MM.1S (cell line): ENCODE results near the gene ZNF618.

Experiments
- DNase-seq: peaks from one replicate; pipeline ENCODE4 v3.0.0-alpha.2; 2015
- H2AFZ ChIP-seq: fragments of 300-600 bp; sonication (generic); 2 replicates; pipeline ENCODE4 v1.6.0; 2016; ENCODE audit warnings: antibody characterized with exemption, low read length
- H3F3A ChIP-seq: fragments of 300-600 bp; sonication (generic); 2 replicates; pipeline ENCODE4 v1.6.1; 2016; ENCODE audit warnings: mild to moderate bottlenecking, antibody characterized with exemption, low read length, moderate library complexity, mixed read lengths; ENCODE audit not compliant: insufficient read depth
- H3K27ac ChIP-seq: fragments of 300-600 bp; sonication (generic); 2 replicates; pipeline ENCODE4 v1.5.1; 2016; ENCODE audit warnings: mild to moderate bottlenecking, low read length
- H3K27me3 ChIP-seq: fragments of 300-600 bp; sonication (generic); replicated peaks from 2 replicates; pipeline ENCODE4 v1.6.0; 2016; ENCODE audit warnings: low read length; ENCODE audit not compliant: insufficient read depth
- H3K36me3 ChIP-seq: fragments of 300-600 bp; sonication (generic); replicated peaks from 2 replicates; pipeline ENCODE4 v1.6.1; 2016; ENCODE audit warnings: mild to moderate bottlenecking, low read length, mixed read lengths; ENCODE audit not compliant: insufficient read depth
- H3K4me1 ChIP-seq: fragments of 300-600 bp; sonication (generic); 2 replicates; pipeline ENCODE4 v1.6.1; 2016; ENCODE audit warnings: low read length, mixed read lengths
- H3K4me2 ChIP-seq: fragments of 300-600 bp; sonication (generic); 2 replicates; pipeline ENCODE4 v1.6.0; 2016; ENCODE audit warnings: low read depth, low read length
- H3K4me3 ChIP-seq: fragments of 300-600 bp; sonication (generic); 2 replicates; pipeline ENCODE4 v1.5.1; 2016; ENCODE audit warnings: low read length, mixed read lengths
- H3K79me2 ChIP-seq: fragments of 300-600 bp; sonication (generic); 2 replicates; pipeline ENCODE4 v1.6.1; 2016; ENCODE audit warnings: mixed run types, low read length, mixed read lengths
- H3K9ac ChIP-seq: fragments of 300-600 bp; sonication (generic); 2 replicates; pipeline ENCODE4 v1.6.1; 2016; ENCODE audit warnings: low read length, mixed read lengths
- H3K9me2 ChIP-seq: fragments of 300-600 bp; sonication (generic); replicated peaks from 2 replicates; pipeline ENCODE4 v1.6.1; 2016; ENCODE audit warnings: mild to moderate bottlenecking, low read length, mixed read lengths; ENCODE audit not compliant: insufficient read depth
- H3K9me3 ChIP-seq: fragments of 300-600 bp; sonication (generic); replicated peaks from 2 replicates; pipeline ENCODE4 v1.6.1; 2016; ENCODE audit warnings: mild to moderate bottlenecking, low read length, mixed read lengths; ENCODE audit not compliant: insufficient read depth
- H4K20me1 ChIP-seq: fragments of 300-600 bp; sonication (generic); 2 replicates; pipeline ENCODE4 v1.6.1; 2016; ENCODE audit warnings: mild to moderate bottlenecking, low read length, moderate library complexity, mixed read lengths; ENCODE audit not compliant: insufficient read depth
- CTCF ChIP-seq: fragments of 300-600 bp; sonication (generic); IDR thresholded peaks from 2 replicates; pipeline ENCODE4 v1.5.1; 2016; ENCODE audit warnings: antibody characterized with exemption, low read length, mixed read lengths
- EZH2 ChIP-seq: fragments of 300-600 bp; sonication (generic); optimal IDR thresholded peaks from 2 replicates; pipeline ENCODE3; 2017; ENCODE audit warnings: low read depth, mild to moderate bottlenecking, antibody characterized with exemption, low read length, mixed read lengths
- EZH2phosphoT487 ChIP-seq: fragments of 300-600 bp; sonication (generic); IDR thresholded peaks from 2 replicates; pipeline ENCODE4 v1.6.1; 2018; ENCODE audit warnings: antibody characterized with exemption, low read length

The ZNF618 gene

DNA sequence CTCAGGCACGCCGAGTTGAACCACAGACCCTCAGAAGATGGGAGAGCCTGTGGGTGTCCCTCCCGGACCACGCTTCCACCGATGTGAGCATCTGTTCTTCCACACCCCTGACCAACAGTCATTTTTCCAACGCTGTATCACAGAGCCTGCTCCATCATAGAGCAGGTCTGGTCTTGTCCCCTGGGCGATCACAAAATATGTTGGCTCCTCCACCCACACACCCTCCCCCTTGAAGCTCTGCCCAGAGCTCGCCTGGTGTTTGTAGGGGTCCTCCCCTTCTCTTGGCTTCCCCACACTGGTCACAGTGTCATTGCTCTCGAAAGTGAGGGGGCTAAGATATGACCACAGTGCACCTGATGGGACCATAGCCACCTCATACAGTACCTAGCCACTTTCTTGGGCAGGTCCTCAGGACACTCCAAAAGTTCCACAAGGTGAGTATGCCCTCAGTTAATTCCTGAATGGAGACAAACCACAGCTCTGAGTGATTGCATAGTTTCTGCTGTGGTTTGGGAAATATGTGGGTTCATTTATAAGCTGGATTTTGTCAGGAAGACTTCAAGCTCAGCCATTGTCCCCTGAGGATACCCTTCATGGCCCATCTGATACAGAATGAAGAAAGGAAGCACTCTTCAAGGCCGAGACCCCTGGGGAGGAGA, 3.5 kb upstream of the ZNF618 start:
- H3K27me3 ChIP-seq: peaks cover 9% of the 10 kb centered on the region; the same call in 1 of the 2 replicates
- H2AFZ ChIP-seq: no peak overlapping the region
- TF ChIP-seq EZH2 (no peak), EZH2phosphoT487 (no peak), CTCF (no peak)
- no peaks in the 10 kb centered on the region for H3K9me3 ChIP-seq
- no peaks in the 10 kb centered on the region for H3F3A ChIP-seq
- H3K9ac ChIP-seq: no peak overlapping the region
- no peak for DNase-seq
- no peaks in the 10 kb centered on the region for H4K20me1 ChIP-seq
- H3K27ac ChIP-seq: no peak overlapping the region
- no peaks in the 10 kb centered on the region for H3K9me2 ChIP-seq
- H3K36me3 ChIP-seq: no peaks in the 10 kb centered on the region
- no peaks in the 10 kb centered on the region for H3K4me1 ChIP-seq
- no peak overlapping the region for H3K4me3 ChIP-seq
- no peaks in the 10 kb centered on the region for H3K79me2 ChIP-seq
- H3K4me2 ChIP-seq: no peak overlapping the region

DNA sequence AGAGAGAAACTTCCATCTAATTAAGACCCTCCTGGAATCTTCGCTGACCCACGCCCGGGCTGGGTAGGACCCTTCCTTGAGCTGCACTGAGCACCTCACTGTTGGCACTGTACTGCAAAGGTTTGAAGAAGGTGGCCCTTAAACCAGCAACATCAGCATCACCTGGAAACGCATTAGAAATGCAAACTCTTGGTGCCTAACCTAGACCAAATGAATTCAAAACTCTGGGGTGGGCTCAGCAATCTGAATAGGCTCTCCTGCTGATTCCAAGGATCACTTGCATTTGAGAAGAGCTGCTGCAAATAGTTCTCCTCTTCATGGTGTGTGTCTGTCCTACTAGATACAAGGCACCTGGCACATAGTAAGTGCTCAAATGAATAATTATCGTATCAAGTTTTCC, 2.7 kb upstream of the ZNF618 start:
- no peak for DNase-seq
- Histone ChIP-seq H3K36me3 (no peaks in the 10 kb centered on the region), H3K9ac (no peak overlapping the region), H3K4me3 (no peak overlapping the region), H3K79me2 (no peaks in the 10 kb centered on the region), H2AFZ (no peak overlapping the region), H4K20me1 (no peaks in the 10 kb centered on the region), H3K4me2 (no peak overlapping the region), H3K27ac (no peak overlapping the region), H3F3A (no peaks in the 10 kb centered on the region), H3K9me2 (no peaks in the 10 kb centered on the region), H3K4me1 (no peaks in the 10 kb centered on the region), H3K27me3 (peaks cover 9% of the 10 kb centered on the region; the same call in 1 of the 2 replicates), H3K9me3 (no peaks in the 10 kb centered on the region)
- no peak for TF ChIP-seq EZH2
- TF ChIP-seq CTCF: no peak
- TF ChIP-seq EZH2phosphoT487: no peak

DNA sequence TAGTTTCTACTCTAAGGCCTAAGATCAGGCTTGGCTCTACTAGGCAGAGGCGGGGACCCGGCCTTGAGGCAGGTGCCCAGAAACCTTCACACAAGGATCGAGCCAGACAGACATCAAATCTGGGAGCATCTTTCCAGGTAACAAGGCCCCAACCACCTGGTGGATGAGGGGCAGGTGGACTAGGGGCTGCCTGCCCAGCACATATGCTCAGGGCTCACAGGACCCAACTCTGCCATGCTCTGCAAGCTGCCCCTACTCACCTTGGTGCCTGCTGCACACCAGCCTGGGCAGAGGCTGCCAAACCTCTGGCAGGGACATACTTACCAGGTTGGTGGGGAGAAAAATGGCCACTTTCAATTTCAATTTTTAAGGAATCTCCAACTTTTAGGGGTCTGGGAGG, 2.2 kb upstream of the ZNF618 start:
- Histone ChIP-seq H3F3A (no peaks in the 10 kb centered on the region), H3K4me3 (no peak overlapping the region), H3K9ac (no peak overlapping the region), H3K36me3 (no peaks in the 10 kb centered on the region), H2AFZ (no peak overlapping the region), H3K4me2 (no peak overlapping the region), H4K20me1 (no peaks in the 10 kb centered on the region), H3K27ac (no peak overlapping the region), H3K9me2 (no peaks in the 10 kb centered on the region), H3K9me3 (no peaks in the 10 kb centered on the region), H3K79me2 (no peaks in the 10 kb centered on the region), H3K4me1 (no peaks in the 10 kb centered on the region), H3K27me3 (peaks cover 9% of the 10 kb centered on the region; the same call in 1 of the 2 replicates)
- DNase-seq: no peak
- no peak for TF ChIP-seq CTCF
- no peak for TF ChIP-seq EZH2
- no peak for TF ChIP-seq EZH2phosphoT487
